Loucy (cell line): ENCODE results near the gene HOXB9.

ENCODE experiments used
- EZH2phosphoT487 ChIP-seq: fragments of 200-600 bp; IDR thresholded peaks from 2 replicates; pipeline ENCODE4 v1.6.1; 2018; ENCODE audit warnings: antibody characterized with exemption, mild to moderate bottlenecking, moderate library complexity, borderline replicate concordance
- TF ChIP-seq, protein P1 (sequence below): fragments of 200-600 bp; sonication (generic); conservative IDR thresholded peaks from 2 replicates; pipeline ENCODE4 v1.5.1; 2014; ENCODE audit warnings: mild to moderate bottlenecking, antibody characterized with exemption, low read length

DNA sequence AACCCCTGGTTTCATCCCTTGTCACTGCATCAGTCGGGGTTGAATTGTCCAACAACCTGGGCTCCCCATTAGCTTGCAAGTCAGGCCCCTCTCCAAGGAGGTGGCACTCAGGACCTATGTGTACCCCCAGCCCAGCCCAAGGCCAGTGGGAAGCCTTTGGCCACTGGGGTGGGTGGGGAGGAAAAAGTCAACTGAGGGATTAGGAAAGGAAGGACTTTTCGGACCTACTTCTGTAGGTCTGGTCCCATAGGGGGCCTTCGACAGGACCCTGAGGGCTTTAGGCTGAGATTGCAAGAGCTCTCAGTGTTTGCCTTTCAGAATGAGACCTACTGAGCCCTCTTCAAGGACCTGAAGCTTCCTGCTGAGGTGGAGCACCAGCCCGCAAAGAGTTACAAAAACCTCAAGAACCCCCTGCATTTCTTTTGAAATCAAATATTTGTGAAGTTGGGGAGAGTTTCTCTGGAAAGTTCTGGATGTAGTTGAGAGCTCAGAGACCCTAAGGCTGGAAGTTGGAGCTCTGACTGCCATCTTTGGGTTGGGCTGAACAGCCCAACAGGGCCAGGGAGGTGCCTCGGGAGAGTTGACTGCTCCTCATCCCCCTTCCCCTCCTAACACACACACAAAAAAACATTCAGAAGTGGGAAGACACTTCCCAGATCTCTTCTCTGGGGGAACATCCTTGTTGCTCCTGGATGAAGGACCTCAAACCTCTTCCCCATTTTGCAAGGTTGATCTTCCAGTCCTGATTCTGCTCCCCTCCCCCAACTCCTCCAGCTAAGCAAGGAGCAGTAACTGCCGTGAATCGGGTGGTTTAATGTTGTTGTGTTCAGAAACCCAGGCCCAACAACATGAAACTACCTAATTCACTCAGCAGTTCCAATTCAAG is 5.8 kb upstream of the HOXB9 start:
- TF ChIP-seq EZH2phosphoT487 = no peak
- TF ChIP-seq, protein P1, sequence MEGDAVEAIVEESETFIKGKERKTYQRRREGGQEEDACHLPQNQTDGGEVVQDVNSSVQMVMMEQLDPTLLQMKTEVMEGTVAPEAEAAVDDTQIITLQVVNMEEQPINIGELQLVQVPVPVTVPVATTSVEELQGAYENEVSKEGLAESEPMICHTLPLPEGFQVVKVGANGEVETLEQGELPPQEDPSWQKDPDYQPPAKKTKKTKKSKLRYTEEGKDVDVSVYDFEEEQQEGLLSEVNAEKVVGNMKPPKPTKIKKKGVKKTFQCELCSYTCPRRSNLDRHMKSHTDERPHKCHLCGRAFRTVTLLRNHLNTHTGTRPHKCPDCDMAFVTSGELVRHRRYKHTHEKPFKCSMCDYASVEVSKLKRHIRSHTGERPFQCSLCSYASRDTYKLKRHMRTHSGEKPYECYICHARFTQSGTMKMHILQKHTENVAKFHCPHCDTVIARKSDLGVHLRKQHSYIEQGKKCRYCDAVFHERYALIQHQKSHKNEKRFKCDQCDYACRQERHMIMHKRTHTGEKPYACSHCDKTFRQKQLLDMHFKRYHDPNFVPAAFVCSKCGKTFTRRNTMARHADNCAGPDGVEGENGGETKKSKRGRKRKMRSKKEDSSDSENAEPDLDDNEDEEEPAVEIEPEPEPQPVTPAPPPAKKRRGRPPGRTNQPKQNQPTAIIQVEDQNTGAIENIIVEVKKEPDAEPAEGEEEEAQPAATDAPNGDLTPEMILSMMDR = no peak
